GF-D8 (cell line): ENCODE results near the gene TRABD2B.

Source experiments
- DNase-seq: peaks from one replicate; lab custom pipeline; 2025; lab: John Stamatoyannopoulos, UW

Gene TRABD2B

GRCh38 chr1:47997289-47998200 is at the start of gene TRABD2B:
Gene TRABD2B, minus strand, starts transcription at chr1:47997385.
- no peak for DNase-seq

GRCh38 chr1:48044311-48044710 is 47.1 kb upstream of the TRABD2B start:
- DNase-seq = no peak

- no peak for DNase-seq
Observed at GRCh38 chr1:48043622-48044021, 46.4 kb upstream of the TRABD2B start.

GRCh38 chr1:48040154-48040553 is 43.0 kb upstream of the TRABD2B start:
- no peak for DNase-seq

- no peak for DNase-seq
Observed at GRCh38 chr1:48039088-48040054, 42.2 kb upstream of the TRABD2B start.

- DNase-seq = no peak
Observed at GRCh38 chr1:48038270-48038767, 41.1 kb upstream of the TRABD2B start.

GRCh38 chr1:48036710-48037355 is 39.6 kb upstream of the TRABD2B start:
- DNase-seq = no peak

GRCh38 chr1:48035371-48036141 is 38.4 kb upstream of the TRABD2B start:
- no peak for DNase-seq

- no peak for DNase-seq
Observed at GRCh38 chr1:48033495-48034045, 36.4 kb upstream of the TRABD2B start.

- no peak for DNase-seq
Observed at GRCh38 chr1:48031676-48032075, 34.5 kb upstream of the TRABD2B start.

GRCh38 chr1:48030696-48031365 is 33.6 kb upstream of the TRABD2B start:
- DNase-seq = no peak

GRCh38 chr1:48030211-48030610 is 33.0 kb upstream of the TRABD2B start:
- no peak for DNase-seq

- DNase-seq = no peak
Observed at GRCh38 chr1:48028218-48029069, 31.3 kb upstream of the TRABD2B start.

- DNase-seq = no peak
Observed at GRCh38 chr1:48027533-48027835, 30.3 kb upstream of the TRABD2B start.

GRCh38 chr1:48026701-48027532 is 29.7 kb upstream of the TRABD2B start:
- DNase-seq = no peak

- no peak for DNase-seq
Observed at GRCh38 chr1:48026275-48026674, 29.1 kb upstream of the TRABD2B start.

- no peak for DNase-seq
Observed at GRCh38 chr1:48025076-48025475, 27.9 kb upstream of the TRABD2B start.

GRCh38 chr1:48023488-48023887 is 26.3 kb upstream of the TRABD2B start:
- no peak for DNase-seq

- no peak for DNase-seq
Observed at GRCh38 chr1:48022306-48022705, 25.1 kb upstream of the TRABD2B start.
